ENCODE measurements around the gene SCLT1.

Gene SCLT1

GRCh38 chr4:128866269-128866668, 227.1 kb downstream of the SCLT1 start:
- no peak for DNase-seq

DNA sequence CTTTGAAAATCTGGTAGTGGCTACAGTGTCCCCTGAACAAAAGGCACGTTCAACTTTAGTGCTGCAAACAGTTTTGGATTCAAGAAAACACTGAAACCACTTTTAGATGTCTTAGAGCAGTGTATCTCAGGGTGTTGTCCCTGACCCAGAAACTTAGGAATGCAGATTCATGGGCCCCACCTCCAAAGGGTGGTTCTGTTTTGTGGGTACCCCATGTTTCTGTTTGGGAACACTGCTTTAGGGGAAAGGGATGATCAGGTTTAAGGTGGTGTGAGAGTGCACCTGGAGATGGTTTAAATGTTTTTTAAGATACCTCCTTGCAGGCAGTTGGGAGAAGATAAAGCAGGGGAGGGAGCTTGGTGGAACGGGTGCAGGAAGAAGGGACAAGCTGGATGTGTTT, 228.2 kb downstream of the SCLT1 start:
- no peak for DNase-seq

- DNase-seq: peak; percentile 16 to 27
These were observed 229.8 kb downstream of the SCLT1 start for GRCh38 chr4:128863312-128864075.

GRCh38 chr4:128862608-128863311, 230.6 kb downstream of the SCLT1 start:
- DNase-seq: no peak

DNA sequence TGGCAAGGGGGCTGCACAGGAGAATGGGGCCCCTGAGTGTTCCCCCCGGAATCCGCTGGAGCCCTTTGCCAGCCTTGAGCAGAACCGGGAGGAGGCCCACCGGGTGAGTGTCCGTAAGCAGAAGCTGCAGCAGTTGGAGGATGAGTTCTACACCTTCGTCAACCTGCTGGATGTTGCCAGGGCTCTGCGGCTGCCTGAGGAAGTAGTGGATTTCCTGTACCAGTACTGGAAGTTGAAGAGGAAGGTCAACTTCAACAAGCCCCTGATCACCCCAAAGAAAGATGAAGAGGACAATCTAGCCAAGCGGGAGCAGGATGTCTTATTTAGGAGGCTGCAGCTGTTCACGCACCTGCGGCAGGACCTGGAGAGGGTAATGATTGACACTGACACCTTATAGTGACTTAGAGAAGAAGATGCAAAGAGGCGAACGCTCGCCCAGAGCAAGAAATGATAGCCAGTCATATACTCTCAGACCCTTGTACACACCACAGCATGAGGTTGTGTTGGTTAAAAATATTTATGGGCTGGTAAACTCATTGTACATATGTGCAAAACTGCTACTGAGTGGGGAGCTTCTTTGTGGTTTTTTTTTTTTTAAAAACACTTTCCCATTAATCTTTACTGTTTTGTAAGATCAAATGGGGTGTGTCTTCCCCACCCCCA, 231.4 kb downstream of the SCLT1 start:
- DNase-seq: no peak

- no peak for DNase-seq
These were observed 233.3 kb downstream of the SCLT1 start for GRCh38 chr4:128859887-128860677.

DNA sequence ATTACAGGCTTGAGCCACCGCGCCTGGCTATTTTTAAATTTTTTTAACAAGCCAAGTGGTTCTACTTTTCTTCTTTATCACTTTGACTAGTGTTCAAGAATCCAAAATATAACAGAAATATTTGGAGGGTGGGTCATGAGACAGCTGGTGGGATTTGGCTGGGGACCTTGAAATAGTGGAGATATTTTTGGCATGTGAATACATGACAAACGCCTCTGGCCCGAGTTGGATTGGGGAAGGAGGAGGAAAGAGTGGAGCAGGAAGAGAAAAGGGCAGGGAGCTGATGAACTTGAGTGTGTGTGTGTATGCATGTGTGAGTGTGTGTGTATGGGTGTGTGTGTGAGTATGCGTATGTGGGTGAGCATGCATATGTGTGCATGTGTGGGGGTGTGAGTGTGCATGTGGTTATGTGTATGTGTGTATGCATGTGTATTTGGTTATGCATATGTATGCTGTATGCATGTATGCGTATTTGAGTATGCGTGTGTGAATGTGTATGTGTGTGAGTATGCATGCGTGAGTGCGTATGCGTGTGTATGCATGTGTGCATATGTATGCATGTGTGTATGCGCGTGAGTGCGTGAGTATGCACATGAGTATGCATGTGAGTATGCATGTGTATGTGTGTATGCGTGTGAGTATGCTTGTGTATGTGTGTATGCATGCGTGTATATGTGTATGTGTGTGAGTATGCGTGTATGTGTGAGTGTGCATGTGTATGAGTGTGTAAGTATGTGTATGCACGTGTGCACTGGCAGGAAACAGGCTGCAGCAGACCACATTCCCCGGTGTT, 234.3 kb downstream of the SCLT1 start:
- DNase-seq: no peak

DNA sequence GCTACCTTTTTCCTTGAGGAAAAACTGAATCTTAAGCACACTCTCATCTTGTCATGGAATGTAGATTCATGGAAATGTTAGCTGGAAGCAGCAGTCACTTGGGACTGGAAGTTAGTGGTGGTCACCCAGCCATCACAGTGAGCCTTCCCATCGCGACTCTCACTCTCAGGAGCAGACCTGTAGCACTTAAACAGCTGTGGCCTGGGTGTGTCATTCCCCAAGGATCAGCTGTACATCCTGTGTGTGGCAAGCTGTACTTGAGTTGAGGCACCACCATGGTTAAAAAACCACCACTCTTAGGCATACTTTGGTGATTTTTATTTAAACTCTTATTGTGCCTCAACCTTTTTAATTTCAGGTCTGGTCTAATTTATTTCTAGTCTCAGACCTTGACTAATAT, 237.1 kb downstream of the SCLT1 start:
- DNase-seq: no peak

GRCh38 chr4:128855621-128856020, 237.7 kb downstream of the SCLT1 start:
- no peak for DNase-seq

GRCh38 chr4:128854433-128854832, 238.9 kb downstream of the SCLT1 start:
- DNase-seq: no peak

DNA sequence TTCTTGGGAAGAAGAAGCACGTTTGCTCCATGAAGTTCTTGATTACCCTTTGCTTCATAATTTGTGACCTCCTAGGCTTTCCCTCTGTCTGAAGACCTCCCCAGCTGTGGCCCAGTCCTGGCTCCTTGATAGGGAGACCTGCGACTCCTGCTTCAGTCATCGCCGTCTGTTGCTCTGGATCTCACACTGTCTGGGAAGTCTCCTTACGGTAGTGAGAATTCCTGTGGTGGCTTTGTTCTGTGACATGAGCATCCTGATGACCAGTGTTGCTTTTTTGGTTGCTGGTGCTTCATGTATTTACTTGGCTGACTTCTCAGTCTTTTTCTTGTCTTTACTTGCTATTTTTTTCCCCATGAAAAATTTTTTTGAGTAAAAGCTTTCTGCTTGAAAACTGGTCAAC, 239.6 kb downstream of the SCLT1 start:
- DNase-seq: no peak

DNA sequence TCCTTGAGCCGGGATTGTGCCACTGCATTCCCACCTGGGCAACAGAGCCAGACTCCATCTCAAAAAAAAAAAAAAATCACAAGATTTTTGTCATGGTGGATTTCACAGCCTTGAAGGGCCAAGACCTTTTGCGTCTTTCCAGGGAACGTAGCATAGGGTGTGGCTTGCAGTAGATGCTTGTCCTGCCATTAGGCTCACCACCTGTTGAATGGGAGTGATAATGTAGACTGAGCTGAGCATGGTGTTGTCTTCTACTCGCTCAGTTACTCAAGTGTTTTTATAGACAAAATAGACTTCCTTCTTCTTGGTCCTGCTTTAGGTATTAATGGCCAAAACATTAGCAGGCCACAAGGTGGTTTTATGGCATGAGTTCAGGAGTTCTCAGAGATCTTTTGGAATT, 243.1 kb downstream of the SCLT1 start:
- DNase-seq: no peak

DNA sequence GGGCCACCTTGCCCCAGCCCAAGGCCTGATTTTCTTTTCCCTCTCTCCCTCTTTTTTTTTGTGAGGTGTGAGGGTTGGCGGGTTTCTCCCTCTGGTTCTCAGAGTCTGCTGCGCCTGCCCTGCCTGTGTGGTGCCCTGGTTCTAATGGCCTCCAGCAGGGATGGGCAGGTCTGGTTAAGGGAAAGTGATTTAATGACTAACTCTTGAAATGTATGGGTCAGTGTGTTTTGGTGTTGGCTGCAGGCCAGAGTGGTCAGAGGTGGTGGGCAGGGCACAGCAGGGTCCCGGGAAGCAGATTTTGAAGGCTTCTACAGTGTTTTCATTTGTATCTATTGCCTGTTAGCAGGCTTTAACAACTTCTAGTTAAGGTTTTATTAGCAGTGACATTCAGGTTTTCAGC, 244.9 kb downstream of the SCLT1 start:
- no peak for DNase-seq

DNA sequence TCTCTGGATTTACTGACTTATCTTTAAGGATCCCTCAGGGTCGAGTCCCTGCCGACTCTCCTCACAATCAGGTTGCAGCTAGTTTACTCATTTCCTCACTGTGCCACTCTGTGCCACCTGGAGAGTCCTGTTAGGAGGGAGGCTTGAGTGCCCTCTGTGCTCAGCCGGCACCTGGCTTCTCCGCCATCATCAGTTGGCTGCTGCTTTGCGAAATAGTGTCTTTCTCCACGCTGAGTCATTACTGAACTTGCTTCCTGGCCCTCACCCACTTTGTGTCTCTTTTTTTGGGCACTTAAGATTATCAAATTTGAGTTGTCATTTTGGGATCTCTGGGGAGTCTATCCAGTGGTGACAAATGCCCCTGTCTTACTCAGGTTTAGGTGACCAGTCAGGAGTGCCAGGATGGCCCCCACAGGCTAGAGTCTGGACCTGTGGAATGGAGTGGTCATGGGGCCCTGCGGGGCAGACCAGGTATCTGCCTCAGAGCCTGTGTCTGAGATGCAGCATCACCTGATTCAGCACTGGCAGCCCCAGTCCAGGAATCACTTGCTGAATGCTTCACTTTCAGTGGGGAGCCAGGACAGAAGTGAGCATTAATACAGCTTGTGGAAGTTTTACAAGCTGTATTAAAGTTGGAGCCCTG, 246.1 kb downstream of the SCLT1 start:
- DNase-seq: peak in 1 of 2 experiments; percentile 25

DNA sequence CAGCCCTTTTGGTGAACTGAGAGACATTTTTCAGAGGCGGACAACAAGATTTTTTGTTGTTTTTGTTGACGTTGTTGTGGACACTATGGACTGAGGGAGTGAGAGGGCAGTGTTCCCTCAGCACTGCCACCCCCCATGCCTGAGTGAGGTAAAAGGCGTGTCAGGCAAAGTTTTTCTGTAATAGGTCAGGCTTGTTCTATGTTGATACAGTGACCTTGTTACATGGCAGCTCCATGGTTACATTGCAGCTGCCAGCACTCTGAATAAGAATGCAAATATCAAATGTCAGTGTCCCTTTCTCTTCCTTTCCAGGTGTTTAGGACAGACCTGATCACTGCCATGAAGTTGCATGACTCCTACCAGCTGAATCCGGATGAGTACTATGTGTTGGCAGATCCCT, 247.3 kb downstream of the SCLT1 start:
- DNase-seq: peak; percentile 64 to 71

GRCh38 chr4:128844931-128845330, 248.4 kb downstream of the SCLT1 start:
- DNase-seq: no peak

GRCh38 chr4:128841402-128841801, 251.9 kb downstream of the SCLT1 start:
- no peak for DNase-seq

GRCh38 chr4:128840711-128841318, 252.5 kb downstream of the SCLT1 start:
- no peak for DNase-seq

GRCh38 chr4:128837679-128838078, 255.7 kb downstream of the SCLT1 start:
- DNase-seq: no peak

- DNase-seq: no peak
These were observed 256.1 kb downstream of the SCLT1 start for GRCh38 chr4:128837198-128837597.

GRCh38 chr4:128835498-128836222, 257.7 kb downstream of the SCLT1 start:
- DNase-seq: no peak

Measured in SHP77 (cell line).